WTC11 (cell line): Measurements from ENCODE around the gene PAK1.

Experiments used
- ATF3 ChIP-seq: sonication (generic); formaldehyde crosslinking; conservative IDR thresholded peaks from 2 replicates; pipeline ENCODE4 v1.8.1; 2022; ENCODE audit warnings: mild to moderate bottlenecking, missing genetic modification reagents
- CTCF ChIP-seq: fragments of 200-600 bp; IDR thresholded peaks from 2 replicates; pipeline ENCODE4 v1.8.0; 2022; ENCODE audit warnings: antibody characterized with exemption
- JUN ChIP-seq: sonication (generic); formaldehyde crosslinking; IDR thresholded peaks from 2 replicates; pipeline ENCODE4 v1.8.0; 2023; ENCODE audit warnings: mild to moderate bottlenecking, missing genetic modification reagents
- KAT7 ChIP-seq: sonication (generic); formaldehyde crosslinking; IDR thresholded peaks from 2 replicates; pipeline ENCODE4 v1.8.1; 2023; ENCODE audit warnings: missing genetic modification reagents, mild to moderate bottlenecking, borderline replicate concordance
- MAX ChIP-seq: sonication (generic); formaldehyde crosslinking; IDR thresholded peaks from 2 replicates; pipeline ENCODE4 v1.8.0; 2022; ENCODE audit warnings: mild to moderate bottlenecking, missing genetic modification reagents
- NFYB ChIP-seq: sonication (generic); formaldehyde crosslinking; conservative IDR thresholded peaks from 2 replicates; pipeline ENCODE4 v1.8.0; 2022; ENCODE audit warnings: low read depth, missing genetic modification reagents
- NR1H2 ChIP-seq: sonication (generic); formaldehyde crosslinking; IDR thresholded peaks from 2 replicates; pipeline ENCODE4 v1.9.0; 2021; ENCODE audit warnings: mild to moderate bottlenecking, moderate library complexity, missing genetic modification reagents
- NR2C2 ChIP-seq: sonication (generic); formaldehyde crosslinking; IDR thresholded peaks from 2 replicates; pipeline ENCODE4 v1.8.0; 2022; ENCODE audit warnings: mild to moderate bottlenecking, missing genetic modification reagents
- SP1 ChIP-seq: sonication (generic); formaldehyde crosslinking; conservative IDR thresholded peaks from 2 replicates; pipeline ENCODE4 v1.8.1; 2022; ENCODE audit warnings: missing genetic modification reagents
- ZNF138 ChIP-seq: sonication (generic); formaldehyde crosslinking; conservative IDR thresholded peaks from 2 replicates; pipeline ENCODE4 v1.8.1; 2022; ENCODE audit warnings: mild to moderate bottlenecking, moderate library complexity, missing genetic modification reagents

- TF ChIP-seq JUN (CRISPR knock-in tag) = no peak
- no peak for TF ChIP-seq NR2C2 (CRISPR knock-in tag)
- no peak for TF ChIP-seq CTCF
- TF ChIP-seq ATF3 (CRISPR knock-in tag) = no peak
- no peak for TF ChIP-seq MAX
- TF ChIP-seq SP1 (CRISPR knock-in tag) = no peak
- TF ChIP-seq NFYB (CRISPR knock-in tag) = no peak
- TF ChIP-seq ZNF138 (CRISPR knock-in tag) = no peak
- no peak for TF ChIP-seq KAT7 (CRISPR knock-in tag)
- TF ChIP-seq NR1H2 (CRISPR knock-in tag) = no peak
Measured at GRCh38 chr11:77418971-77419597, 54.8 kb downstream of the PAK1 start.
